ENCODE data around the gene GEMIN2.
A peak's percentile ranks its signal among the peaks of the same experiment; 100 is the strongest.
"Not testable (repeated sequence)": the region's sequence is repeated elsewhere in the genome, so short reads cannot be mapped to it uniquely, and the experiment has no call there.

GEMIN2 gene

DNA sequence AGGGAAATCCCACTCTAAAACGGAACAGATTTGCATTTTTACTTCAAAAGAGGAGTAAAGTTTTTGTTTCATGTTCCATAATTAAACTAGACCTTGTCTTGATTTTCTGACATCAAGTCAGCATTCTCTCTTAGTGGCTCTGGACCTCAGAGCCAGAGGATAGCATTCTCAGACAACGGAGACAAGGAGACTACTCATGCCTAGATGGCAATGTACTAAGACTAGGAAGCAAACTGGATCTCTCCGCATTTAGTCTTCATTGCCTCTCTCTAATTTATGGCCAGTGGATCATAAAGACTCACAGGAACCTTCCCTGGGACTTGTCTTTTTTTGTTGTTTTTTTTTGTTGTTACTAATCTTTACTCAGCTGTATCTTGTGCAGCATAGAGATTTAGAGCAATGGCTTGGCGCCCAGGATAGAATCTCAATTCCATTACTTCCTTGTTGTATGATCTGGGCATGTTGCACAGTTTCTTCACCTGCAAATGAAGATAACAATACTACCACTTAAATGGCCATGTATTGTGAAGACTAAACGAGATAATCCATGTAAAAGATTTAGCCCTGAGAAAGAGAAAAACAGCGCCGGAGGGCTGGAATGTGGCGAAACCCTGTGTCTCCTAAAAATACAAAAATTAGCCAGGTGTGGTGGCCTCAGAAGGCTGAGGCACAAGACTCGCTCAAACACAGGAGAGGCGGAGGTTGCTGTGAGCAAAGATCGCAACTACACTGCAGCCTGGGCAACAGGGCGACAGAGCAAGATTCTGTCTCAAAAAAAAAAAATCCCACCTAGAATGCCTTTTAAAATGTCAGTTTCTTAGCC is 4.0 kb upstream of the GEMIN2 start:
- Histone ChIP-seq H3K9me3 (ENCODE audit: control insufficient read depth in 2 of 2, low read length in 2 of 2) (no peaks in the 10 kb centered on the region), H3K27ac (ENCODE audit: low read depth in 2 of 2, low read length in 2 of 2) (peak overlapping the region; percentile 66 to 69), H3K27me3 (ENCODE audit: control insufficient read depth in 2 of 2, insufficient read depth in 2 of 2, low read length in 2 of 2) (no peaks in the 10 kb centered on the region), H3K4me3 (ENCODE audit: low read length in 2 of 2) (peak overlapping the region; percentile 57 to 63), H3K36me3 (ENCODE audit: control insufficient read depth in 2 of 2, insufficient read depth in 2 of 2, low read length in 2 of 2) (no peaks in the 10 kb centered on the region), H3K9ac (ENCODE audit: low read depth in 1 of 2, low read length in 2 of 2) (peak overlapping the region; percentile 44 to 54), H3K4me1 (ENCODE audit: control insufficient read depth in 2 of 2, insufficient read depth in 2 of 2, low read length in 2 of 2) (peaks cover 8 to 10% of the 10 kb centered on the region in 2 donors)

- peaks cover 1 to 7% of the 10 kb centered on the region in 2 donors for H3K36me3 ChIP-seq (ENCODE audit: control insufficient read depth in 2 of 2, insufficient read depth in 2 of 2, low read length in 2 of 2)
- peak overlapping the region; percentile 66 to 91 for H3K9ac ChIP-seq (ENCODE audit: low read depth in 1 of 2, low read length in 2 of 2)
- H3K4me1 ChIP-seq (ENCODE audit: control insufficient read depth in 2 of 2, insufficient read depth in 2 of 2, low read length in 2 of 2), result peaks cover 8 to 10% of the 10 kb centered on the region in 2 donors
- peak overlapping the region; percentile 78 to 81 for H3K27ac ChIP-seq (ENCODE audit: low read depth in 2 of 2, low read length in 2 of 2)
- peak overlapping the region; percentile 88 to 95 for H3K4me3 ChIP-seq (ENCODE audit: low read length in 2 of 2)
- no peaks in the 10 kb centered on the region for H3K27me3 ChIP-seq (ENCODE audit: control insufficient read depth in 2 of 2, insufficient read depth in 2 of 2, low read length in 2 of 2)
- H3K9me3 ChIP-seq (ENCODE audit: control insufficient read depth in 2 of 2, low read length in 2 of 2), result no peaks in the 10 kb centered on the region
These were observed 444 bp upstream of the GEMIN2 start for GRCh38 chr14:39113685-39114072.

DNA sequence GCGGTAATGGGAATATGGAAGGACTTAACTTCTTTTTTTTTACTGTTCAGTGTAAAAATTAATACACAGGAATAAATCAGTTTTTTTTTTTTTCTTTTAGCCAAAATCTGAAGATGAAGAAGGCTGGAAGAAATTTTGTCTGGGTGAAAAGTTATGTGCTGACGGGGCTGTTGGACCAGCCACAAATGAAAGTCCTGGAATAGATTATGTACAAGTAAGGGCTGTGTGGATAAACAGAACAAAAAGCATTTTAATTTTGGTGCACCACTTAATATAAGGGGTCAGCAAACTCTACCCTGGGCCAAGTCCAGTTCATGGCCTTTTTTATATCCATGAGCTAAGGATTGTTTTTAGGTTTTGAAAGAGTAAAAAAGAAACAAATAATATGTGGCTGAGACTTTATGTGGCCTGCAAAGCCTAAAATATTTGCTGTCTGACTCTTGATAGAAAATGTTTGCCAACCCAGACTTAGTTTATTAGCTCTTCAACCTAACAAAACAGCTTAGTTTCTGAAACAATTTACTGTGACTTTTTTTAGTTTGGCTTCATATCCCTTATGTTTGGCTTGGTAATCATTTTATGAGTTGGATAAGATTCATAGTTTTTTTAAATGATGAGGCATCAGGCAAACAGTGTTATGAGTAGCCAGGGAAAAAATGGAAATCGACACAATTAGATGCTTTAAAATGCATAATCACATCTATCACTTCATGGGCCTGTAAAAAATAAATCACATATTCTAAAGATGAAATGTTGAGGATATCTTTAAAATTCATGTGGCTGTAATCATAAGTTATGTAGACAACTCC is 8.4 kb downstream of the GEMIN2 start:
- Histone ChIP-seq H3K27me3 (ENCODE audit: control insufficient read depth in 2 of 2, insufficient read depth in 2 of 2, low read length in 2 of 2) (no peaks in the 10 kb centered on the region), H3K36me3 (ENCODE audit: control insufficient read depth in 2 of 2, insufficient read depth in 2 of 2, low read length in 2 of 2) (peaks cover 14 to 37% of the 10 kb centered on the region in 2 donors), H3K9me3 (ENCODE audit: control insufficient read depth in 2 of 2, low read length in 2 of 2) (no peaks in the 10 kb centered on the region), H3K9ac (ENCODE audit: low read depth in 1 of 2, low read length in 2 of 2) (no peak overlapping the region), H3K4me3 (ENCODE audit: low read length in 2 of 2) (no peak overlapping the region), H3K27ac (ENCODE audit: low read depth in 2 of 2, low read length in 2 of 2) (no peak overlapping the region), H3K4me1 (ENCODE audit: control insufficient read depth in 2 of 2, insufficient read depth in 2 of 2, low read length in 2 of 2) (no peaks in the 10 kb centered on the region)

DNA sequence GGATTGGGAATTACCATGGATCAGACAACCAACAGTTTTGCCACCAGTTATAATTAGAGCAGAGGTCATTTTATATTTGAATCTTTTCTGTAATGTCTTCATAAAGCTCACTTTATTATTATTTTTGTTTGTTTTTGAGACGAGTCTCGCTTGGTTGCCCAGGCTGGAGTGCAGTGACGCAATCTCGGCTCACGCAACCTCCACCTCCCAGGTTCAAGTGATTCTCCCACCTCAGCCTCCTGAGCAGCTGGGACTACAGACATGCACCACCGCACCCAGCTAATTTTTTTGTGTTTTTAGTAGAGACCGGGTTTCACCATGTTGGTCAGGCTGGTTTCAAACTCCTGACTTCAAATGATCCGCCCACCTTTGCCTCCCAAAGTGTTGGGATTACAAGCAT is 23.7 kb downstream of the GEMIN2 start:
- not testable (repeated sequence) for H3K9me3 ChIP-seq (ENCODE audit: control insufficient read depth in 2 of 2, low read length in 2 of 2); H3K27me3 ChIP-seq (ENCODE audit: control insufficient read depth in 2 of 2, insufficient read depth in 2 of 2, low read length in 2 of 2); H3K4me3 ChIP-seq (ENCODE audit: low read length in 2 of 2); H3K4me1 ChIP-seq (ENCODE audit: control insufficient read depth in 2 of 2, insufficient read depth in 2 of 2, low read length in 2 of 2); H3K27ac ChIP-seq (ENCODE audit: low read depth in 2 of 2, low read length in 2 of 2); H3K9ac ChIP-seq (ENCODE audit: low read depth in 1 of 2, low read length in 2 of 2)
- H3K36me3 ChIP-seq (ENCODE audit: control insufficient read depth in 2 of 2, insufficient read depth in 2 of 2, low read length in 2 of 2), result peaks cover 11 to 25% of the 10 kb centered on the region in 2 donors

DNA sequence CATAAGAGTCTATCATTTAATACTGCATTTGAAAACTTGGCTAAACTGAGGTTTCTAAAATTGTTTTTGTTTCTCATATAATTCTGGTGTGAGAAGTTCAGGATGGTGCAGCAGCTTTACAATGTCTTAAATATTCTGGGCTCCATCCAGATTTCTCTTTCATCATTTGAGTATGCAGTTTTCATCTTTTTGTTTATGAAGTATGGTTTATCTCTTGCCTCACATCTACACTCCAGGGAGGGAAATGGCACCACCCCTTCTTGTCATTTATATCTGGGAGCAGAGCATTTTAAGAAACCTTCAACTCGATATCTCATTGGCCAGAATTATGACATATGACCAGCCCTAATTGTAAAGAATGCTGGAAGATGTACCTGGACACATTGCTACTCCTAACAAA is 24.3 kb downstream of the GEMIN2 start:
- H3K9ac ChIP-seq (ENCODE audit: low read depth in 1 of 2, low read length in 2 of 2), result no peak overlapping the region
- no peaks in the 10 kb centered on the region for H3K4me1 ChIP-seq (ENCODE audit: control insufficient read depth in 2 of 2, insufficient read depth in 2 of 2, low read length in 2 of 2)
- no peaks in the 10 kb centered on the region for H3K27me3 ChIP-seq (ENCODE audit: control insufficient read depth in 2 of 2, insufficient read depth in 2 of 2, low read length in 2 of 2)
- H3K36me3 ChIP-seq (ENCODE audit: control insufficient read depth in 2 of 2, insufficient read depth in 2 of 2, low read length in 2 of 2), result peaks cover 11 to 25% of the 10 kb centered on the region in 2 donors
- H3K27ac ChIP-seq (ENCODE audit: low read depth in 2 of 2, low read length in 2 of 2), result no peak overlapping the region
- no peak overlapping the region for H3K4me3 ChIP-seq (ENCODE audit: low read length in 2 of 2)
- H3K9me3 ChIP-seq (ENCODE audit: control insufficient read depth in 2 of 2, low read length in 2 of 2), result no peaks in the 10 kb centered on the region

- Histone ChIP-seq H3K36me3 (ENCODE audit: control insufficient read depth in 2 of 2, insufficient read depth in 2 of 2, low read length in 2 of 2) (peaks cover 11 to 14% of the 10 kb centered on the region in 2 donors), H3K4me3 (ENCODE audit: low read length in 2 of 2) (no peak overlapping the region), H3K4me1 (ENCODE audit: control insufficient read depth in 2 of 2, insufficient read depth in 2 of 2, low read length in 2 of 2) (no peaks in the 10 kb centered on the region), H3K9me3 (ENCODE audit: control insufficient read depth in 2 of 2, low read length in 2 of 2) (no peaks in the 10 kb centered on the region), H3K9ac (ENCODE audit: low read depth in 1 of 2, low read length in 2 of 2) (no peak overlapping the region), H3K27ac (ENCODE audit: low read depth in 2 of 2, low read length in 2 of 2) (no peak overlapping the region), H3K27me3 (ENCODE audit: control insufficient read depth in 2 of 2, insufficient read depth in 2 of 2, low read length in 2 of 2) (no peaks in the 10 kb centered on the region)
These were observed 26.0 kb downstream of the GEMIN2 start for GRCh38 chr14:39140170-39140569.

- H3K27me3 ChIP-seq (ENCODE audit: control insufficient read depth in 2 of 2, insufficient read depth in 2 of 2, low read length in 2 of 2); H3K36me3 ChIP-seq (ENCODE audit: control insufficient read depth in 2 of 2, insufficient read depth in 2 of 2, low read length in 2 of 2); H3K4me1 ChIP-seq (ENCODE audit: control insufficient read depth in 2 of 2, insufficient read depth in 2 of 2, low read length in 2 of 2); H3K9me3 ChIP-seq (ENCODE audit: control insufficient read depth in 2 of 2, low read length in 2 of 2); H3K27ac ChIP-seq (ENCODE audit: low read depth in 2 of 2, low read length in 2 of 2); H3K4me3 ChIP-seq (ENCODE audit: low read length in 2 of 2); H3K9ac ChIP-seq (ENCODE audit: low read depth in 1 of 2, low read length in 2 of 2): not testable (repeated sequence)
These were observed 27.5 kb downstream of the GEMIN2 start for GRCh38 chr14:39141623-39142022.

DNA sequence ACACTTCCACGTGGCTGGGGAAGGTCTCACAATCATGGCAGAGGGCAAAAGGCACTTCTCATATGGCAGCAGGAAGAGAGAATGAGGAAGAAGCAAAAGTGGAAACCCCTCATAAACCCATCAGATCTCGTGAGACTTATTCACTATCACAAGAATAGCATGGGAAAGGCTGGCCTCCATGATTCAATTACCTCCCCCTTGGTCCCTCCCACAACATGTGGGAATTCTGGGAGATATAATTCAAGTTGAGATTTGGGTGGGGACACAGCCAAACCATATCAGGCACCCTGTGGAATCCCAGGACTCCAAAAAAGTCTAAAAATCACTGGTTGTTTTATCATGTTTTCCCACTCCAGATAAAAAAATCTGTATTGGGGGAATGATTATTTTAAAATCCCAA is 29.1 kb downstream of the GEMIN2 start:
- not testable (repeated sequence) for H3K27me3 ChIP-seq (ENCODE audit: control insufficient read depth in 2 of 2, insufficient read depth in 2 of 2, low read length in 2 of 2); H3K9me3 ChIP-seq (ENCODE audit: control insufficient read depth in 2 of 2, low read length in 2 of 2); H3K27ac ChIP-seq (ENCODE audit: low read depth in 2 of 2, low read length in 2 of 2); H3K9ac ChIP-seq (ENCODE audit: low read depth in 1 of 2, low read length in 2 of 2); H3K4me1 ChIP-seq (ENCODE audit: control insufficient read depth in 2 of 2, insufficient read depth in 2 of 2, low read length in 2 of 2); H3K4me3 ChIP-seq (ENCODE audit: low read length in 2 of 2); H3K36me3 ChIP-seq (ENCODE audit: control insufficient read depth in 2 of 2, insufficient read depth in 2 of 2, low read length in 2 of 2)

DNA sequence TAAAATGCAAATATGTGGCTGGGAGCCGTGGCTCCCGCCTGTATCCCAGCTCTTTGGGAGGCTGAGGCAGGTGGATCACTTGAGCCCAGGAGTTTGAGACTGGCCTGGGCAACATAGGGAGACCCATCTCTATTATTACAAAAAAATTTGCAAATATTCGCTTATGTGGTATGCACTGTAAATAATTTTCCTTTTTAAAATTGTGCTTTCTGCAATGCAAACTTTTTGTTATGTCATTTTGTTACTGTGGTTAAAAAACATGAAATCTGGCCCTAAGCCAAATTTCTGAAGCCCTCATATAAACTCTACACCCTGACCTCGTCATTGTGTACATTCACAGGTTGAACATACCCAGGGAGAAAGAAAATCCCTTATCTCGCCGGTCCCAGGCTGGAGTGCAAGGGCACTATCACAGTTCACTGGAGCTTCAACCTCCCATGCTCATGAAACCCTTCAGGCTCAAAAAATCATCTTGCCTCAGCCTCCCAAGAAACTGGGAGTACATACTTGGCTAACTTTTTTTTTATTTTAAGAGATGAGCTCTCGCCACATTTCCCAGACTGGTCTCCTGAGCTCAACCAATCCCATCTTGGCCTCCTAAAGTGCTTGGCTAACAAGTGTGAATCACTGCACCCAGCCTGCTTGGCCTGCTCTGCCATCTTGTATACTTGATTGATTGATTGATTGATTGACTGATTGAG is 31.3 kb downstream of the GEMIN2 start:
- Histone ChIP-seq H3K4me3 (ENCODE audit: low read length in 2 of 2) (no peak overlapping the region), H3K27me3 (ENCODE audit: control insufficient read depth in 2 of 2, insufficient read depth in 2 of 2, low read length in 2 of 2) (no peaks in the 10 kb centered on the region), H3K9ac (ENCODE audit: low read depth in 1 of 2, low read length in 2 of 2) (no peak overlapping the region), H3K27ac (ENCODE audit: low read depth in 2 of 2, low read length in 2 of 2) (no peak overlapping the region), H3K4me1 (ENCODE audit: control insufficient read depth in 2 of 2, insufficient read depth in 2 of 2, low read length in 2 of 2) (no peaks in the 10 kb centered on the region), H3K36me3 (ENCODE audit: control insufficient read depth in 2 of 2, insufficient read depth in 2 of 2, low read length in 2 of 2) (peaks cover 20% of the 10 kb centered on the region in 2 donors), H3K9me3 (ENCODE audit: control insufficient read depth in 2 of 2, low read length in 2 of 2) (no peaks in the 10 kb centered on the region)

Measured in mucosa of rectum (tissue), 2 donors.